Measurements from ENCODE around the gene PXDC1.

DNA sequence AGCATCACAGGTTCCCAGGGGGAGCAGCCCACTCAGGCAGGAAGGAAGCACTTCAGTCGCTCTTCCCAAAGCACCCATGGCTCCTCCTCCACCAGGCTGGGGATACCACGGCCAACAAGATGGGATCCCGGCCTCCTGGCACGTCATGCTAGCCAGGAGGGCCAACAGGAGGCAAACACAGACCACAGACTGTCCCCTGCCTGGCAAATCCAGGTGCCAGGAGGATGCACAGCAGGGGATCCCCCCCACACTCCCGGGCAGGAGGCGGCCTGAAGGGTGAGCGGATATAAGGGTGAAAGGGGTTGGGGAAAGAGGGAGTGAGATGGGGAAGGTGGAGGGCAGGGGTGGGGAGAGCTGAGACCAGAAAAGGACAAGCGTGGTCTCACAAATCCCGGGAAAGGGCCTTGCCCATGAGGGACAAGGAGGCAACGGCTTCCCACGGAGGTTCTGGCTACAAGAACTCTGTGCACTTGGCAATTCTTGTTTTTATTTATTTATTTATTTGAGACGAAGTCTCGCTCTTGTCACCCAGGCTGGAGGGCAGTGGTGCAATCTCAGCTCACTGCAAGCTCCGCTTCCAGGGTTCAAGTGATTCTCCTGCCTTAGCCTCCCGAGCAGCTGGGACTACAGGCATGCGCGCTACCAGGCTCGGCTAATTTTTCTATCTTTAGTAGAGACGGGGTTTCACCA, 7.2 kb downstream of the PXDC1 start:
- TF ChIP-seq TAF1 (IDR thresholded peaks at IDR 0.05; ENCODE audit: borderline replicate concordance, insufficient read depth, low read length) (no peak), REST (IDR thresholded peaks at IDR 0.05; ENCODE audit: insufficient read depth in 1 of 2, low read depth in 2 of 2, low read length in 2 of 2) (no peak), POLR2AphosphoS5 (IDR thresholded peaks at IDR 0.05; ENCODE audit: low read depth, low read length) (no peak), FOXP2 (optimal IDR thresholded peaks at IDR 0.05; ENCODE audit: borderline replicate concordance, extremely low read depth, extremely low read length, insufficient read depth) (no peak), SIN3A (IDR thresholded peaks at IDR 0.05; ENCODE audit: borderline replicate concordance, insufficient read depth, low read length) (no peak)

Data from PFSK-1 (cell line).